HG03558 (cell line): Measurements from ENCODE around the gene TRIM44.
"Not testable (repeated sequence)": the region's sequence is repeated elsewhere in the genome, so short reads cannot be mapped to it uniquely, and the experiment has no call there.

Experiments used
- ATAC-seq: cut with Tn5 transposase; IDR thresholded peaks from one replicate; pipeline ENCODE4 v1.9.1; 2021; ENCODE audit warnings: moderate number of reproducible peaks; ENCODE audit not compliant: unreplicated experiment; ENCODE audit errors: extremely low read depth

Gene TRIM44

GRCh38 chr11:35667257-35667656 lies 4.7 kb downstream of the TRIM44 start:
- ATAC-seq: no peak

DNA sequence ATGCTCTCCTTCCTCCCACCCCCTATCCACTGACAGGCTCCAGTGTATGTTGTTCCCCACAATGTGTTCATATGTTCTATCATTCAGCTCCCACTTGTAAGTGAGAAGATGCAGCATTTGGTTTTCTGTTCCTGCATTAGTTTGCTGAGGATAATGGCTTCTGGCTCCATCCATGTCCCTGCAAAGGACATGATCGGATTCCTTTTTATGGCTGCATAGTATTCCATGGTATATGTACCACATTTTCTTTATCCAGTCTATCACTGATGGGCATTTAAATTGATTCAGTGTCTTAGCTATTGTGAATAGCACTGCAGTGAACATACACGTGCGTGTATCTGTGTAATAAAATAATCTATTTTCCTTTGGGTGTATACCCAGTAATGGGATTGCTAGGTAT lies 5.8 kb downstream of the TRIM44 start:
- not testable (repeated sequence) for ATAC-seq

GRCh38 chr11:35671396-35672127 lies 9.0 kb downstream of the TRIM44 start:
- ATAC-seq: no peak

DNA sequence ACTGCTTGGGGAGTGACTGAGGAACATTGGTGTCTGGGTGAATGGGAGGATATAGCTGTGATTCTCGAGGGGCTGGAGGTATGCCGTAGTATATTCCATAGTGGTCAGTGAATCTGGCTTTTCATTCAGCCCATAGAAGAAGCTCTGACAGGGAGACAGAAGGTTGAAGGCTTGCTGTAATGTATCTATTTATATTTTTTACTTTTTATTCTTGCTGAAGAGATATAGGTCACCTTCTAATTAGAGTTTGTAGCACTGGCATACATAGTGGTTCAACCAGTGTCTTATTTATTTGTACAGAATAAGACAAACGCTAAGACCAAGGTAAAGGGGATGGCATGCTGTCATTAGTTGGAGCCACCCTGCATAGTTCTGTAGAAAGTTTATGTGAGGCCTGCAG lies 10.0 kb downstream of the TRIM44 start:
- ATAC-seq: no peak

DNA sequence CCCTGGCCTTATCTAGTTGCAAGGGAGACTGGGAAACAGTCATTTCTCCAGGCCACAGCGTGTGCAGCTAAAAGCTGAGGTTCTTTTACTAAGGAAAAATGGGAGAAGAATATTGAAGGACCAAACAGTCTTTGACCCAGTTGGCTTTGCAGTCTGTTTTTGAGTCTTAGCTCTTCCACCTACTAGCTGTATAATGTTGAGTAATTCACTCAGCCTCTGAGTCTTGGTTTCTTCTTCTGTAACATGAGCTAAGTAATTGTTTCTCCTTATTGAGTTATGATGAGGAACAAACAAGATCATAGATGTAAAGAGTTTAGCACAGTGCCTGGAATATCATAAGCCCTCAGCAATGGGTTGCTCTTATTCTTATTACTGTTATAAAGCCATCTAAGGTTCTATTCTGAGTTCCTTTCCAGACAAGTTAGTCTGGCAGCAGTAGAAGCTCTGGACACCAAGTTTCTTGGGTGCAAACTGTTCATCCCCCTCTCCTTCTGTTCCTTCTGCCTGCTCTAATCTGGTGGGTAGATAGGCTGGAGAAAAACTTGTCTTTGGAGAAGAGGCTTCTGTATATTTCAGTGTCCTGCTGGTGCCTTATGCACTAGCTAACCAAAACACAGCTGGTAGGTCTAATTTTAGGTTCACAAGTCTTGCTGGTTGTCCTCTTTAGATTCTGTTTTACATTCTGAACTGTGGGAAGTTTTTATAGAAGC lies 13.5 kb downstream of the TRIM44 start:
- ATAC-seq: no peak

- no peak for ATAC-seq
These were observed 14.0 kb downstream of the TRIM44 start for GRCh38 chr11:35676611-35676965.

DNA sequence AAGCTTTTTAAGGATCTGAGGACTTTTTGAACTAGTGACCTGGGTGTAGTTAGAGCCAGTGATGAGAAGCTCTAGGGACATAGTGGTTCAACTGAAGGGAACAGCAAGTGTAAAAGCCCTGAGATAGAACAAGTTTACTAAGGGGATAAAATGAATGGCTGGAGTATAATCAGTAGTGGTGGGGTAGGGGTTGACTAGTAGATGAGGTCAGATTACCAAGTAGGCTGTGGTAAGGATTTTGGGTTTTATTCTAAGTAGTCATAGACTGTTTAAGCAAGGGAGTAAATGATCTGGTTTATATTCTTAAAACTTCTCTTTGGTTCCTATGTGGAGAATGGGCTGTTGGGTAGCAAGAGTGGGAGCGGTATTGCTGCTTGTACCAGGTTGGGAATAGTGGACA lies 15.3 kb downstream of the TRIM44 start:
- no peak for ATAC-seq

DNA sequence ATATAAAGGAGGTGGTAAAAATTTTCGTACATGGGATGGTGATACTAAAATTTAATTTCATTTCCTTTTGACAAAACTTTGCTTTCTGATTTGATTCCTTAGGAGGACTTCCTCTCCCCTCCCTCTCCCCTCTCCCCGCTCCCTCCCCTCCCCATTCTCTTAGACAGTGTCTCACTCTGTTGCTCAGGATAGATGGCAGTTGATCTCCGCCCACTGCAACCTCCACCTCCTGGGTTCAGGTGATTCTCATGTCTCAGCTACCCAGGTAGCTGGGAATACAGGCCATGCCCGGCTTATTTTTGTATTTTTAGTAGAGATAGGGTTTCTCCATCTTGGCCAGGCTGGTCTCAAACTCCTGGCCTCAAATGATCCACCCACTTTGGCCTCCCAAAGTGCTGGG lies 15.9 kb downstream of the TRIM44 start:
- no peak for ATAC-seq

GRCh38 chr11:35678975-35679374 lies 16.4 kb downstream of the TRIM44 start:
- ATAC-seq: no peak

- no peak for ATAC-seq
These were observed 17.9 kb downstream of the TRIM44 start for GRCh38 chr11:35680506-35680905.

GRCh38 chr11:35681163-35681767 lies 18.7 kb downstream of the TRIM44 start:
- ATAC-seq: no peak

GRCh38 chr11:35682230-35683173 lies 19.9 kb downstream of the TRIM44 start:
- ATAC-seq: no peak

DNA sequence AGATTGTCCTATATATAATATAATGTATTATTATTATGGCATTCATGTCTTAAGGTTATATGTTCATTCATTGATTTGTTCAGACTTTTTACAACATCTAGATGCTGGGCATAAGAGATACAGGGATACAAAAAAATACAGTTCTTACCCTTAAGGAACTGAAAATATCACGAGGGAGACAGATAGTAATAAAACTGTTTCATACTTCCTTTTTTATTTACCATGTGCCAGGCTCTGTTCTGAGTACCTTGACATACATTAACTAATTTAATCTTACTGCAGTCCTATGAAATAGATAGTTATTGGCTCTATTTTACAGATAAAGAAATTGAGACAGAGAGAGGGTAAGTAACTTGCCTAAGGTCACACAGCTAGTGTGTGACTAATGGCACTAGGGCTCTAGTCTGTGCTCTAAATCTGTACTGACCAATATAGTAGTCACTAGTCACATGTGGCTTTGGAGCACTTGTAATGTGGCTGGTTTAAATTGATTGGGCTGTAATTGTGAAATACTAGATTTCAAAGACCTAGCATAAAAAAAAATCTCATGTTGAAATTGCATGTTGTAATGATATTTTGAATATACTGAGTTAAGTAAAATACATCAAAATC lies 21.3 kb downstream of the TRIM44 start:
- ATAC-seq: no peak

GRCh38 chr11:35688023-35688422 lies 25.4 kb downstream of the TRIM44 start:
- no peak for ATAC-seq

DNA sequence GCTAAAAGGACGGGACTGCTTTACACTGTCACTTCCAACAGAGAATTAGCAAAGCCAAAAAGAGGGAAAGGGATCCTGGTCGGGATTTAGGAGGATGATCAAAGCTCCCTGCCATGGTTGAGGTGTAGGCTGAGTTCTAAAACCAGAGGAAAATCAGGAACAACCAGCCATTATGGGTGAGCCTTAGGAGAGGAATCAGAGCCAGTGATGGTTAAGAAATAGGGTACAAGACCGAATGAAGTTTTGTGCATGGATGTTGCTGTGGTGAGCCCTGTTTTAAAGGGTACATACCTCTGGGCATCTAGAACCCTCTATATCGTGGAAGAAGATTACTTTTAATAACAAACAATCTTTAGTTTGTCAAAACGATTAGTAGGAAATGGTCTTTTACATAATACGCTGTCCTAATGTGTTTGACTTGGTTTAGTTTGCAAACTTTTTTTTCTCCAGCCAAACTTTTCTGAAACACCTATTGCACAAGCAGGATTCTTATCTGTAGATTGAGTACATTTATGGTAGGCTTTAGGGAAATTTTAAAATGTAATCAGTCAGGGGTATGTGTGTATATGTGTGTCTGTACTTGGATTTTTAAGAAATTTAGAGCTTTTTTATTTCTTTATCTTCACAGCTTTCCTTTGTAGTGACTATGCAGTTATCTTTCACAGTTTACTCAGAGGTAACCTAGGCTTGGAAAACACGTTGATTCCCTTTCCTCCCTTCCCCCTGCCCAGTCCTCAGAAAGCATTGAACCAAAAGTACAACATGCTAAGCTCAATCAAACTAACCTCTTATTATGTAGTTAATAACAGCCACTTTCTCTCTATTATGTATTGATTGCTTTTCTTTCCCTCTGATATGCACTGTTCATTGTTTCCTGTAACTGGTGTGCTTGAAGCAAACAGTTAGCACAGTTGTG lies 26.8 kb downstream of the TRIM44 start:
- no peak for ATAC-seq

DNA sequence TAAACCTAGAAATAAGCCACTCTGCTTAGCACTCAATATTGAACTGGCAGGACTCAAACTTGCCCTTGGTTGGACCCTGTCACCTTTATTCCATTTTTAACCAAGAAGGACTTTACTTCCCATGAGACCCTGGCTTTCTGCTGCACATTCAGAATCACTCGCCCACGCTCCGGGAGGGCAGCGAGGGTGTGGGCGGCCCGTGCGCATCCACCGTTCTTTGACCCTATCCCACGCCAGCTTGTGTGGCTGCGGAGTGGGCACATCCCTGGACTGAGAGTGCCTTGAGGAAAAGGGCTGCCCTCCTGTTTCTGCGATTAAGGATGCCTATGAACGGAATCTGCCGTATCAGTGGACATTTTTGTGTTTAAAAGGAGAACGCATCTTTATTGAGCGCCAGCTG lies 39.6 kb downstream of the TRIM44 start:
- ATAC-seq: no peak

DNA sequence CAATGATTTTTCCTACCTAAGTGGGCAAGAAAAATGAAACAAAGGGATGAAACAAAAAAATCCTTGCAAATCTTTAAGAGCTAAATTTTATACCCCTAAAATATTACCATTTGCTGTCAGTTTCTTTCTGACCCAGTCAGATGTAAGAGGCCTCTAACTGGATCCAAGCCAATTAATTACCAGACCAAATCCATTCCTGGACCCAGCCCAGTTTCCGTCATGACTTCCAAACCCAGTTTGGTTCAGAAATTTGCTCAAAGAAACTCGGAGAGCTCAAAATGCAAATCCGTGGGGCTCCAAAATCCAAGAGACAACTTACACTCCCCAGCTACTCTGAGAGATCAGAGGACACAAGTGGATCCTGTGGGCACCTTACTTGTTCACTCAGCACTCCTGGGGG lies 46.8 kb downstream of the TRIM44 start:
- ATAC-seq: no peak

DNA sequence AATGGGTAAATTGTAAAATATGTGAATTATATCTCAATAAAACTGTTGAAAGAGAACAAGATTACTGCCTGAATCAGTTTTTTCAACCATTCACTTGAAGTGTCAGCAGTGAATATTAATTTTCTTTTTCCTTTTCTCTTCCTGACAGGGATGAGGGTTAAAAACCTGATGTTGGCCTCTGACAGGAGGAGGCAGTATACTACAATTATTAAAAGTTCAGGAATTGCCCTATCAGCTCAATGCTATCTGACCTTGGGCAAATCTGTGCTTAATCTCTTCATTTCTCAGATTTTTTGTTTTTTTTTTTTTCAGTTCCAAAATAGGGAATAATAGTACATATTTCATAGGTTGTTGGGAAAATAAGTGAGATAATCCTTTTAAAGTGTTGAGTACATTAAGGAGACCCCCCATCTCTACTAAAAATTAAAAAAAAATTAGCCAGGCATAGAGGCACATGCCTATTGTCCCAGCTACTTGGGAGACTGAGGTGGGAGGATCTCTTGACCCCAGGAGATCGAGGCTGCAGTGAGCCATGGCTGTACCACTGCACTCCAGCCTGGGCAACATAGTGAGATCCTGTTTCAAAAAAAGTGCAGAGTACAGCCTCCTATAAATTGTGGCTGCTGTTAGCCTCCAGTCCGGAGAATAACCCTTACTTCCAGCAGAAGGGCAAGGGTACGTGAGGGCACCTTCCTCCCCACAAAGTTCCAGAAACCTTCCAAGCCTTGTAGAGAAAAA lies 48.8 kb downstream of the TRIM44 start:
- no peak for ATAC-seq
